Tibial nerve (tissue), 4 donors: Measurements from ENCODE around the gene ZNF175. TPM values are rescaled to one million over a fixed set of nuclear protein-coding genes. Genes with fewer than 3 reads are reported as not detected.

Experiments
- DNase-seq, 2 donors: peaks; one replicate each; pipeline ENCODE4 v3.0.0-alpha.2; 2019; ENCODE audit warnings: low spot score in 2 of 2
- H3K27ac ChIP-seq, 4 donors: fragments of 200-600 bp; sonication (generic) in 3 of 4; one replicate each; pipeline ENCODE4 v1.5.1; 2017 to 2019; ENCODE audit warnings: mild to moderate bottlenecking in 1 of 4
- H3K27me3 ChIP-seq, 2 donors: fragments of 200-600 bp; sonication (generic) in 1 of 2; one replicate each; pipeline versions ENCODE4 v1.5.1 to v1.6.0; 2017 to 2019
- H3K36me3 ChIP-seq, 3 donors: fragments of 200-600 bp; sonication (generic); one replicate each; pipeline ENCODE4 v1.5.1; 2018 to 2019
- H3K4me1 ChIP-seq, 4 donors: fragments of 200-600 bp; sonication (generic) in 3 of 4; one replicate each; pipeline ENCODE4 v1.5.1; 2017 to 2019
- H3K4me3 ChIP-seq, 4 donors: fragments of 200-600 bp; sonication (generic) in 3 of 4; one replicate each; pipeline ENCODE4 v1.5.1; 2017 to 2019; ENCODE audit warnings: mild to moderate bottlenecking in 1 of 4, moderate library complexity in 1 of 4
- H3K9me3 ChIP-seq, 4 donors: fragments of 200-600 bp; sonication (generic) in 3 of 4; one replicate each; pipeline ENCODE4 v1.5.1; 2017 to 2019
- EP300 ChIP-seq, 2 donors: sonication (generic); formaldehyde crosslinking; IDR thresholded peaks; one replicate each; pipeline ENCODE4 v1.6.1; 2017; ENCODE audit warnings: antibody characterized with exemption in 2 of 2, mild to moderate bottlenecking in 1 of 2
- POLR2A ChIP-seq, 2 donors: fragments of 450-650 bp; IDR thresholded peaks; one replicate each; pipeline ENCODE4 v1.6.1; 2017; ENCODE audit warnings: antibody characterized with exemption in 2 of 2, mild to moderate bottlenecking in 2 of 2, moderate library complexity in 2 of 2
- WGBS, 2 donors: methylation state at CpG; one replicate each; pipeline ENCODE4 v1.1.5; 2018; 5-methylcytosine and 5-hydroxymethylcytosine counted together
- total RNA-seq, 4 donors: library from RNA; depleted of rRNA; stranded (reverse); fragments of >200 nt; gene quantifications; one replicate each; pipeline ENCODE4 v1.1.0, GENCODE V29; 2016
- TF ChIP-seq, protein P1 (sequence below), 5 experiments: fragments of 200-600 bp in 3 of 5; fragments of 450-650 bp in 2 of 5; sonication (generic) in 3 of 5; IDR thresholded peaks; one replicate each; pipeline ENCODE4 v1.5.1; 2016 to 2019; ENCODE audit warnings: antibody characterized with exemption in 5 of 5, mild to moderate bottlenecking in 3 of 5, moderate library complexity in 2 of 5

ZNF175 gene
- total RNA-seq, 4 donors from 2014 or later, result 4.3 to 8.5 (median 7.3) TPM

- H3K27ac ChIP-seq, result no peak overlapping the region
- no peaks in the 10 kb centered on the region for H3K36me3 ChIP-seq
- no peaks in the 10 kb centered on the region for H3K9me3 ChIP-seq
- no peak overlapping the region for H3K4me3 ChIP-seq
- no peaks in the 10 kb centered on the region for H3K4me1 ChIP-seq
- 54 to 65% methylated on average over 10 of the region's 10 CpGs for WGBS, 2 donors
- no peak for DNase-seq
- no peak for TF ChIP-seq EP300 (IDR thresholded peaks at IDR 0.05)
- TF ChIP-seq, protein P1, sequence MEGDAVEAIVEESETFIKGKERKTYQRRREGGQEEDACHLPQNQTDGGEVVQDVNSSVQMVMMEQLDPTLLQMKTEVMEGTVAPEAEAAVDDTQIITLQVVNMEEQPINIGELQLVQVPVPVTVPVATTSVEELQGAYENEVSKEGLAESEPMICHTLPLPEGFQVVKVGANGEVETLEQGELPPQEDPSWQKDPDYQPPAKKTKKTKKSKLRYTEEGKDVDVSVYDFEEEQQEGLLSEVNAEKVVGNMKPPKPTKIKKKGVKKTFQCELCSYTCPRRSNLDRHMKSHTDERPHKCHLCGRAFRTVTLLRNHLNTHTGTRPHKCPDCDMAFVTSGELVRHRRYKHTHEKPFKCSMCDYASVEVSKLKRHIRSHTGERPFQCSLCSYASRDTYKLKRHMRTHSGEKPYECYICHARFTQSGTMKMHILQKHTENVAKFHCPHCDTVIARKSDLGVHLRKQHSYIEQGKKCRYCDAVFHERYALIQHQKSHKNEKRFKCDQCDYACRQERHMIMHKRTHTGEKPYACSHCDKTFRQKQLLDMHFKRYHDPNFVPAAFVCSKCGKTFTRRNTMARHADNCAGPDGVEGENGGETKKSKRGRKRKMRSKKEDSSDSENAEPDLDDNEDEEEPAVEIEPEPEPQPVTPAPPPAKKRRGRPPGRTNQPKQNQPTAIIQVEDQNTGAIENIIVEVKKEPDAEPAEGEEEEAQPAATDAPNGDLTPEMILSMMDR (IDR thresholded peaks at IDR 0.05), result no peak
- no peak for TF ChIP-seq POLR2A (IDR thresholded peaks at IDR 0.05)
- no peaks in the 10 kb centered on the region for H3K27me3 ChIP-seq
Observed at GRCh38 chr19:51541458-51542357, 29.4 kb upstream of the ZNF175 start.

GRCh38 chr19:51542699-51543098 lies 28.4 kb upstream of the ZNF175 start:
- TF ChIP-seq, protein P1 (IDR thresholded peaks at IDR 0.05), result no peak
- TF ChIP-seq EP300 (IDR thresholded peaks at IDR 0.05) (no peak), POLR2A (IDR thresholded peaks at IDR 0.05) (no peak)
- 61 to 70% methylated on average over 5 of the region's 5 CpGs for WGBS, 2 donors
- no peak overlapping the region for H3K4me3 ChIP-seq
- no peaks in the 10 kb centered on the region for H3K9me3 ChIP-seq
- DNase-seq, result no peak
- no peaks in the 10 kb centered on the region for H3K4me1 ChIP-seq
- no peaks in the 10 kb centered on the region for H3K27me3 ChIP-seq
- no peak overlapping the region for H3K27ac ChIP-seq
- H3K36me3 ChIP-seq, result no peaks in the 10 kb centered on the region

DNA sequence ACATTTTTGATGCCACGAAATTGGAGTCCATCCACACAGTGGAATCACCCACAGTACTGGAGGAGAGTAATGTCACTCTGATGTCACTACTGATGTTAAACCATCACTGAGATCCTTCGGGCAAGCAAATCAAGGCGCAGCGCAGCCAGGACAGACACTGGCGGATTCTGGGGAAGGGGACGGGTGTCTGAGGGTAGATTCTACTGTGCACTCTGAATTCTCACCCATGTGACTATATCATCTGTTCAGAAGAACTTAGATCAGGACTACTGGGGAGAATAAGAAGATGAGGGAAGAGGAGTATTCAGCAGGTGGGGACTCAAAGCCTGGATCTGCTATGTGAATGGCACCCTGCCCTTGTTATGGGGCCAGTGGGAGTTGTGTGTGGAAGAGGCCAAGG lies 27.0 kb upstream of the ZNF175 start:
- Histone ChIP-seq H3K4me1 (no peaks in the 10 kb centered on the region), H3K27me3 (no peaks in the 10 kb centered on the region), H3K27ac (no peak overlapping the region), H3K36me3 (no peaks in the 10 kb centered on the region), H3K9me3 (no peaks in the 10 kb centered on the region), H3K4me3 (no peak overlapping the region)
- TF ChIP-seq POLR2A (IDR thresholded peaks at IDR 0.05) (no peak), EP300 (IDR thresholded peaks at IDR 0.05) (no peak)
- TF ChIP-seq, protein P1 (IDR thresholded peaks at IDR 0.05), result no peak
- 75 to 83% methylated on average over 6 of the region's 6 CpGs for WGBS, 2 donors
- no peak for DNase-seq

DNA sequence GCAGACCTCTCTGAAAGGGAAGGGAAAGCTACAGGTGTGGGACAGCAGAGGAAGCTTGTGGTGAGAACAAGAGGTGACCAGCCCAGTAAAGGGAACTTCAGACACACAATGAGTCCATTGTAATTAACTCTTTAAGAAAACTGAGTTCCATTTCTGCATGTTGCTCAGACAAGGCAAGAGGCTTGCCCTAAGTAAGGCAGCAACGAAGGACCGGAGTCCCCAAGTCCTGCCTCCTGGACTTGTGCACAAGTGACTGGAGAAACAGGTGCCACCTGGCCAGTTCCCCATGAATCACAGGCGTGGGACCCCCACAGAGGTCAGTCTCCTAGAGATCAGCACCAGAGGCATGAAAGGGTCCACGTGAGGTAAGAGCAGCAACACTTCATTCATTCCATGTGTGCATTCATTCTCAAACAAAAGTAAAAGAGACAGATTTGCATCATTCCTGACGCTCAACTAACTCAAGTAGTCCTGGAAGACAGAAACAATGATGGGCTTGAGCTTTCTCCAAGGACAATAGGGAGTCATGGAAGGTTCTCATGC lies 24.9 kb upstream of the ZNF175 start:
- H3K27me3 ChIP-seq, result no peaks in the 10 kb centered on the region
- 61% methylated on average over 5 of the region's 5 CpGs for WGBS, 2 donors
- TF ChIP-seq EP300 (IDR thresholded peaks at IDR 0.05) (no peak), POLR2A (IDR thresholded peaks at IDR 0.05) (no peak)
- TF ChIP-seq, protein P1 (IDR thresholded peaks at IDR 0.05), result no peak

More for the DNA sequence above, 24.9 kb upstream of the ZNF175 start:
- Histone ChIP-seq H3K27ac (no peak overlapping the region), H3K36me3 (no peaks in the 10 kb centered on the region), H3K4me3 (no peak overlapping the region), H3K4me1 (no peaks in the 10 kb centered on the region), H3K9me3 (no peaks in the 10 kb centered on the region)
- no peak for DNase-seq
